B cell (primary cell): Measurements from ENCODE around the gene EPB41L2. TPM values are rescaled to one million over a fixed set of nuclear protein-coding genes. Genes with fewer than 3 reads are reported as not detected.

Experiments
- ATAC-seq: fragments of 200-7000 bp; cut with Tn5 transposase; one replicate; pipeline ENCODE4 v1.10.0; 2021; ENCODE audit warnings: low read depth, mild to moderate bottlenecking, moderate number of reproducible peaks, moderate library complexity
- CTCF ChIA-PET: fragments of 350-600 bp; sonication (Branson Sonifier 250); formaldehyde crosslinking; loops from one replicate; lab custom pipeline; 2021; ENCODE audit warnings: antibody characterized with exemption, inconsistent platforms; lab: Charles Lee
- POLR2A ChIA-PET: fragments of 350-600 bp; sonication (Branson Sonifier 250); formaldehyde crosslinking; loops from one replicate; lab custom pipeline; 2021; ENCODE audit warnings: antibody characterized with exemption; lab: Charles Lee
- DNase-seq: peaks from one replicate; pipeline ENCODE4 v3.0.0; 2013
- H2AFZ ChIP-seq: 2 replicates; pipeline ENCODE4 v1.6.1; 2012; ENCODE audit warnings: mild to moderate bottlenecking, low read depth, low read length; ENCODE audit not compliant: insufficient read depth, poor library complexity, severe bottlenecking
- H3K27ac ChIP-seq, 2 donors: 1 replicate in 1 of 2; 2 replicates in 1 of 2; pipeline ENCODE4 v1.5.1; 2012 to 2013; ENCODE audit warnings: low read length in 2 of 2, mild to moderate bottlenecking in 2 of 2, moderate library complexity in 1 of 2
- H3K27me3 ChIP-seq, 4 experiments: fragments of 200-600 bp in 1 of 4; sonication (generic) in 1 of 4; replicated peaks in 1 of 4; 1 replicate in 2 of 4; 2 replicates in 2 of 4; pipeline versions ENCODE4 v1.6.1 to v1.7.0; 2013 to 2016; ENCODE audit warnings: low read length in 3 of 4, mild to moderate bottlenecking in 2 of 4, mixed read lengths in 1 of 4, moderate library complexity in 1 of 4; ENCODE audit not compliant: insufficient read depth in 4 of 4, control insufficient read depth in 3 of 4; ENCODE audit errors: control extremely low read depth in 1 of 4
- H3K36me3 ChIP-seq, 2 experiments: replicated peaks in 1 of 2; 1 replicate in 1 of 2; 2 replicates in 1 of 2; pipeline versions ENCODE4 v1.6.1 to v1.7.1; 2013; ENCODE audit warnings: low read length in 1 of 2; ENCODE audit not compliant: insufficient read depth in 2 of 2, control insufficient read depth in 1 of 2; ENCODE audit errors: control extremely low read depth in 1 of 2, extremely low read depth in 1 of 2
- H3K4me1 ChIP-seq, 2 donors: fragments of 200-600 bp in 1 of 2; sonication (generic) in 1 of 2; 1 replicate in 1 of 2; 2 replicates in 1 of 2; pipeline versions ENCODE4 v1.5.1 to v1.6.1; 2013 to 2017; ENCODE audit warnings: low read length in 2 of 2; ENCODE audit not compliant: control insufficient read depth in 2 of 2, insufficient read depth in 2 of 2
- H3K4me2 ChIP-seq: replicated peaks from 2 replicates; pipeline ENCODE3; 2012; ENCODE audit warnings: mild to moderate bottlenecking, low read depth, low read length; ENCODE audit not compliant: poor library complexity, severe bottlenecking
- H3K4me3 ChIP-seq, 5 experiments: fragments of 200-600 bp in 1 of 5; sonication (generic) in 1 of 5; 1 replicate in 3 of 5; 2 replicates in 2 of 5; pipeline versions ENCODE4 v1.5.1 to v1.7.0; 2011 to 2016; ENCODE audit warnings: low read length in 4 of 5, mild to moderate bottlenecking in 4 of 5, low read depth in 2 of 5, control low read depth in 1 of 5, moderate library complexity in 1 of 5; ENCODE audit not compliant: insufficient read depth in 1 of 5; ENCODE audit errors: control extremely low read depth in 1 of 5, extremely low read depth in 1 of 5
- H3K79me2 ChIP-seq: fragments of 200-600 bp; sonication (generic); one replicate; pipeline ENCODE4 v1.6.0; 2016; ENCODE audit warnings: low read length; ENCODE audit not compliant: control insufficient read depth, insufficient read depth
- H3K9ac ChIP-seq: fragments of 200-600 bp; sonication (generic); 2 replicates; pipeline ENCODE4 v1.6.1; 2017; ENCODE audit warnings: mild to moderate bottlenecking, low read length, moderate library complexity
- H3K9me3 ChIP-seq, 3 donors: one replicate each; pipeline versions ENCODE4 v1.6.1 to v1.7.1; 2013; ENCODE audit warnings: low read length in 2 of 3; ENCODE audit not compliant: control insufficient read depth in 2 of 3, insufficient read depth in 1 of 3; ENCODE audit errors: control extremely low read depth in 1 of 3
- H4K20me1 ChIP-seq: 2 replicates; pipeline ENCODE4 v1.6.0; 2012; ENCODE audit warnings: mild to moderate bottlenecking, low read length; ENCODE audit not compliant: insufficient read depth, control insufficient read depth, poor library complexity, severe bottlenecking
- H3K27ac Mint-ChIP-seq: one replicate; pipeline ENCODE4 v1.8.0; 2021; ENCODE audit warnings: mixed read lengths
- H3K27me3 Mint-ChIP-seq: one replicate; pipeline ENCODE4 v1.8.0; 2021; ENCODE audit warnings: mixed read lengths
- H3K4me1 Mint-ChIP-seq: one replicate; pipeline ENCODE4 v1.8.0; 2021; ENCODE audit warnings: mixed read lengths
- H3K4me3 Mint-ChIP-seq: one replicate; pipeline ENCODE4 v1.8.0; 2021; ENCODE audit warnings: mixed read lengths
- H3K9me3 Mint-ChIP-seq: one replicate; pipeline ENCODE4 v1.8.0; 2022; ENCODE audit warnings: mixed read lengths; ENCODE audit not compliant: insufficient read depth
- CTCF ChIP-seq: fragments of 200-600 bp; IDR thresholded peaks from one replicate; pipeline ENCODE4 v1.8.0; 2022; ENCODE audit warnings: antibody characterized with exemption, mild to moderate bottlenecking
- EZH2 ChIP-seq: IDR thresholded peaks from 2 replicates; pipeline ENCODE4 v1.6.1; 2012; ENCODE audit warnings: borderline replicate concordance, low read depth, mild to moderate bottlenecking, moderate library complexity, low read length; ENCODE audit not compliant: insufficient read depth, poor library complexity, severe bottlenecking
- WGBS: methylation state at CpG from one replicate; pipeline ENCODE4 v1.1.5; 2013; ENCODE audit warnings: missing lambda C conversion rate; ENCODE audit not compliant: insufficient coverage; 5-methylcytosine and 5-hydroxymethylcytosine counted together
- intact Hi-C: fragments of 100-400 bp; cut with micrococcal nuclease; formaldehyde crosslinking; loops from one replicate; pipeline ENCODE4 v1.10.0; 2022
- polyA plus RNA-seq: library from polyadenylated mRNA; depleted of rRNA; stranded (reverse); fragments of >200 nt; gene quantifications from 2 replicates; pipeline ENCODE4 v1.2.3, GENCODE V29; 2012
- total RNA-seq, 2 donors: library from RNA; stranded (reverse); fragments of 120-200 nt in 1 of 2; gene quantifications; 1 replicate in 1 of 2; 2 replicates in 1 of 2; pipeline versions ENCODE4 v1.2.3 to v1.2.4, GENCODE V29; 2013 to 2022

Gene EPB41L2
- total and polyA plus RNA-seq, 2 donors (not counting 1 experiment from before 2014, with no cell fraction given) = 17.8 to 61.0 TPM

- H3K27me3 ChIP-seq = no peaks in the 10 kb centered on the region
- peaks cover 34% of the 10 kb centered on the region for H3K79me2 ChIP-seq
- Mint-ChIP-seq H3K27me3 (no peaks in the 10 kb centered on the region), H3K4me3 (no peak overlapping the region), H3K9me3 (no peaks in the 10 kb centered on the region), H3K4me1 (peaks cover 12% of the 10 kb centered on the region), H3K27ac (no peak overlapping the region)
- DNase-seq (no peak), ATAC-seq (no peak)
- no peak overlapping the region for H3K4me3 ChIP-seq
- no peak overlapping the region for H3K9ac ChIP-seq
- H3K27ac ChIP-seq = no peak overlapping the region
- CTCF ChIA-PET = interaction anchor here (0.6 kb wide), 1 partner anchor 1027 kb away, joined by 4 read pairs; no protein-coding TSS in a partner anchor
- H2AFZ ChIP-seq = no peak overlapping the region
- no peaks in the 10 kb centered on the region for H3K4me1 ChIP-seq
- TF ChIP-seq EZH2 (no peak), CTCF (no peak)
- POLR2A ChIA-PET = interaction anchor here (0.6 kb wide), 2 partner anchors 8 to 71 kb away, joined by 3 to 7 read pairs; no protein-coding TSS in a partner anchor
- peaks cover 11% of the 10 kb centered on the region for H4K20me1 ChIP-seq
- H3K36me3 ChIP-seq = no peaks in the 10 kb centered on the region
- no peak overlapping the region for H3K4me2 ChIP-seq
- intact Hi-C loops = no loop called here
- WGBS = 94% methylated on average over 3 of the region's 8 CpGs
- H3K9me3 ChIP-seq = peaks cover 0 to 6% (median 0%) of the 10 kb centered on the region in 3 donors
Observed at GRCh38 chr6:131037194-131037897, 25.7 kb downstream of the EPB41L2 start.

GRCh38 chr6:131036601-131037000 lies 26.4 kb downstream of the EPB41L2 start:
- Histone ChIP-seq H3K4me2 (no peak overlapping the region), H3K27ac (no peak overlapping the region), H4K20me1 (peaks cover 12% of the 10 kb centered on the region), H3K27me3 (no peaks in the 10 kb centered on the region), H2AFZ (no peak overlapping the region), H3K9me3 (peaks cover 0 to 6% (median 0%) of the 10 kb centered on the region in 3 donors), H3K9ac (no peak overlapping the region), H3K36me3 (no peaks in the 10 kb centered on the region), H3K79me2 (peaks cover 34% of the 10 kb centered on the region), H3K4me3 (no peak overlapping the region), H3K4me1 (no peaks in the 10 kb centered on the region)
- DNase-seq = no peak
- Mint-ChIP-seq H3K4me1 (peaks cover 12% of the 10 kb centered on the region), H3K27ac (no peak overlapping the region), H3K27me3 (no peaks in the 10 kb centered on the region), H3K4me3 (no peak overlapping the region), H3K9me3 (no peaks in the 10 kb centered on the region)
- ATAC-seq = no peak
- ChIA-PET CTCF (no interaction called here), POLR2A (interaction anchor here (0.6 kb wide), 1 partner anchor 71 kb away, joined by 3 read pairs; no protein-coding TSS in a partner anchor)
- WGBS = 100% methylated on average over 1 of the region's 2 CpGs
- TF ChIP-seq EZH2 (no peak), CTCF (no peak)
- intact Hi-C loops = no loop called here
